Mesenchymal stem cell (in vitro differentiated cells and primary cell): ENCODE data around the gene POU5F1.
"Not testable (repeated sequence)": the region's sequence is repeated elsewhere in the genome, so short reads cannot be mapped to it uniquely, and the experiment has no call there.

Experiments used
- DNase-seq: peaks from one replicate; pipeline ENCODE4 v3.0.0-alpha.2; 2013
- H2AFZ ChIP-seq: one replicate; pipeline ENCODE4 v1.6.1; 2013; ENCODE audit warnings: low read depth, mild to moderate bottlenecking, control low read depth, inconsistent platforms, low read length, moderate library complexity
- H2AK5ac ChIP-seq: 2 replicates; pipeline ENCODE4 v1.6.1; 2013; ENCODE audit warnings: low read length, moderate library complexity, mild to moderate bottlenecking, inconsistent platforms; ENCODE audit not compliant: severe bottlenecking
- H2BK120ac ChIP-seq: one replicate; pipeline ENCODE4 v1.6.1; 2013; ENCODE audit warnings: low read depth, mild to moderate bottlenecking, inconsistent platforms, low read length, moderate library complexity
- H2BK12ac ChIP-seq, 2 experiments: one replicate each; pipeline ENCODE4 v1.6.1; 2013; ENCODE audit warnings: inconsistent platforms in 2 of 2, low read length in 2 of 2, mild to moderate bottlenecking in 2 of 2, moderate library complexity in 2 of 2, control low read depth in 1 of 2
- H2BK15ac ChIP-seq: one replicate; pipeline ENCODE4 v1.6.1; 2013; ENCODE audit warnings: mild to moderate bottlenecking, low read depth, inconsistent platforms; ENCODE audit not compliant: poor library complexity, severe bottlenecking
- H2BK5ac ChIP-seq: 2 replicates; pipeline ENCODE4 v1.6.1; 2013; ENCODE audit warnings: low read depth, mild to moderate bottlenecking, low read length, control low read depth, inconsistent platforms; ENCODE audit not compliant: poor library complexity, severe bottlenecking
- H3K14ac ChIP-seq, 2 experiments: one replicate each; pipeline ENCODE4 v1.6.1; 2013; ENCODE audit warnings: inconsistent platforms in 2 of 2, low read length in 2 of 2, control low read depth in 1 of 2, mild to moderate bottlenecking in 1 of 2, moderate library complexity in 1 of 2
- H3K18ac ChIP-seq, 2 experiments: one replicate each; pipeline ENCODE4 v1.6.1; 2013; ENCODE audit warnings: inconsistent platforms in 2 of 2, low read length in 2 of 2, control low read depth in 1 of 2, low read depth in 1 of 2, mild to moderate bottlenecking in 1 of 2
- H3K23ac ChIP-seq, 2 experiments: one replicate each; pipeline ENCODE4 v1.6.1; 2013; ENCODE audit warnings: inconsistent platforms in 2 of 2, low read length in 2 of 2, mild to moderate bottlenecking in 2 of 2, moderate library complexity in 2 of 2, control low read depth in 1 of 2
- H3K27ac ChIP-seq: 2 replicates; pipeline ENCODE4 v1.5.1; 2013; ENCODE audit warnings: mild to moderate bottlenecking, moderate library complexity, low read length, control low read depth, inconsistent platforms; ENCODE audit not compliant: poor library complexity, severe bottlenecking
- H3K27me3 ChIP-seq, 2 experiments: 2 replicates each; pipeline versions ENCODE4 v1.6.1 to v1.7.0; 2013; ENCODE audit warnings: low read length in 2 of 2, mild to moderate bottlenecking in 2 of 2, moderate library complexity in 2 of 2, control low read depth in 1 of 2, inconsistent platforms in 1 of 2; ENCODE audit not compliant: control insufficient read depth in 1 of 2, insufficient read depth in 1 of 2
- H3K36me3 ChIP-seq, 2 experiments: 2 replicates each; pipeline versions ENCODE4 v1.6.1 to v1.7.0; 2013; ENCODE audit warnings: low read length in 2 of 2, control low read depth in 1 of 2, inconsistent platforms in 1 of 2, low read depth in 1 of 2, mild to moderate bottlenecking in 1 of 2; ENCODE audit not compliant: insufficient read depth in 2 of 2, control insufficient read depth in 1 of 2
- H3K4ac ChIP-seq, 2 experiments: one replicate each; pipeline ENCODE4 v1.6.1; 2013; ENCODE audit warnings: inconsistent platforms in 2 of 2, low read length in 2 of 2, mild to moderate bottlenecking in 2 of 2, moderate library complexity in 2 of 2, control low read depth in 1 of 2, low read depth in 1 of 2
- H3K4me1 ChIP-seq: 2 replicates; pipeline ENCODE4 v1.6.1; 2013; ENCODE audit warnings: low read depth, low read length, control low read depth; ENCODE audit not compliant: control insufficient read depth, insufficient read depth
- H3K4me2 ChIP-seq: 2 replicates; pipeline ENCODE4 v1.6.1; 2013; ENCODE audit warnings: low read length, mild to moderate bottlenecking, inconsistent platforms; ENCODE audit not compliant: poor library complexity, severe bottlenecking
- H3K4me3 ChIP-seq, 2 experiments: 2 replicates each; pipeline versions ENCODE4 v1.5.1 to v1.7.0; 2013; ENCODE audit warnings: low read length in 2 of 2, mild to moderate bottlenecking in 2 of 2, control low read depth in 1 of 2, low read depth in 1 of 2; ENCODE audit not compliant: insufficient read depth in 1 of 2
- H3K79me1 ChIP-seq: replicated peaks from 2 replicates; pipeline ENCODE4 v1.6.1; 2013; ENCODE audit warnings: mild to moderate bottlenecking, control low read depth, low read length, inconsistent platforms; ENCODE audit not compliant: poor library complexity, severe bottlenecking
- H3K9ac ChIP-seq: 2 replicates; pipeline ENCODE4 v1.7.0; 2013; ENCODE audit warnings: mild to moderate bottlenecking, low read length, moderate library complexity
- H3K9me3 ChIP-seq: 2 replicates; pipeline ENCODE4 v1.7.0; 2013; ENCODE audit warnings: mild to moderate bottlenecking, low read length; ENCODE audit not compliant: control insufficient read depth
- H4K8ac ChIP-seq: one replicate; pipeline ENCODE4 v1.6.1; 2013; ENCODE audit warnings: inconsistent platforms, mild to moderate bottlenecking, low read length, moderate library complexity
- H4K91ac ChIP-seq: one replicate; pipeline ENCODE4 v1.6.1; 2013; ENCODE audit warnings: mild to moderate bottlenecking, low read length, inconsistent platforms
- WGBS: methylation state at CpG from one replicate; pipeline ENCODE4 v1.1.7; 2013; ENCODE audit warnings: mixed read lengths; 5-methylcytosine and 5-hydroxymethylcytosine counted together

POU5F1 gene

GRCh38 chr6:31183859-31184258 is 13.4 kb upstream of the POU5F1 start:
- not testable (repeated sequence) for H4K91ac ChIP-seq, H3K18ac ChIP-seq, H4K8ac ChIP-seq, H3K4me1 ChIP-seq, H3K9ac ChIP-seq, H3K9me3 ChIP-seq, H3K27ac ChIP-seq, H2BK12ac ChIP-seq, H2AK5ac ChIP-seq, H3K4ac ChIP-seq, H2BK5ac ChIP-seq, H3K4me3 ChIP-seq, H2BK15ac ChIP-seq, H2BK120ac ChIP-seq, DNase-seq, H3K14ac ChIP-seq, H3K23ac ChIP-seq, H3K27me3 ChIP-seq, H2AFZ ChIP-seq
- peak overlapping the region; percentile 45 for H3K4me2 ChIP-seq
- peaks cover 16% of the 10 kb centered on the region for H3K79me1 ChIP-seq
- H3K36me3 ChIP-seq, result peaks cover 0 to 17% of the 10 kb centered on the region in 2 experiments
- 67% methylated on average over 5 of the region's 6 CpGs for WGBS

- 71% methylated on average over 1 of the region's 2 CpGs for WGBS
These were observed 12.8 kb upstream of the POU5F1 start for GRCh38 chr6:31183287-31183686.

GRCh38 chr6:31180500-31180899 is 10.0 kb upstream of the POU5F1 start:
- Histone ChIP-seq H3K27me3 (no peaks in the 10 kb centered on the region), H3K14ac (no peak overlapping the region), H3K9ac (peak overlapping the region; percentile 77), H3K36me3 (peaks cover 0 to 28% of the 10 kb centered on the region in 2 experiments), H2AK5ac (no peak overlapping the region), H3K4me2 (no peak overlapping the region), H3K4me1 (peaks cover 8% of the 10 kb centered on the region), H2BK5ac (no peak overlapping the region), H3K9me3 (no peaks in the 10 kb centered on the region), H3K18ac (no peak overlapping the region), H2BK12ac (no peak overlapping the region), H4K91ac (peak overlapping the region; percentile 39), H3K23ac (no peak overlapping the region), H2BK15ac (no peak overlapping the region), H2AFZ (no peak overlapping the region), H3K4ac (no peak overlapping the region), H2BK120ac (no peak overlapping the region), H3K79me1 (peaks cover 18% of the 10 kb centered on the region), H3K4me3 (peak overlapping the region in 1 of 2 experiments; percentile 79), H3K27ac (no peak overlapping the region), H4K8ac (peak overlapping the region; percentile 41)
- DNase-seq, result no peak
- WGBS, result 92% methylated on average over 26 of the region's 26 CpGs

More at GRCh38 chr6:31183287-31183686, 12.8 kb upstream of the POU5F1 start:
- not testable (repeated sequence) for H2BK15ac ChIP-seq, H3K4me2 ChIP-seq, H3K23ac ChIP-seq, H3K4me3 ChIP-seq, H2BK120ac ChIP-seq, H3K14ac ChIP-seq, H3K9me3 ChIP-seq, H4K8ac ChIP-seq, H2AFZ ChIP-seq, H2AK5ac ChIP-seq, H3K4me1 ChIP-seq, H3K27ac ChIP-seq, H3K9ac ChIP-seq, H3K4ac ChIP-seq, H3K18ac ChIP-seq, DNase-seq, H2BK5ac ChIP-seq, H3K27me3 ChIP-seq, H4K91ac ChIP-seq, H2BK12ac ChIP-seq
- peaks cover 16% of the 10 kb centered on the region for H3K79me1 ChIP-seq
- peaks cover 0 to 18% of the 10 kb centered on the region in 2 experiments for H3K36me3 ChIP-seq

GRCh38 chr6:31179896-31180295 is 9.4 kb upstream of the POU5F1 start:
- H3K79me1 ChIP-seq, result peaks cover 23% of the 10 kb centered on the region
- H4K8ac ChIP-seq, result no peak overlapping the region
- peak overlapping the region in 1 of 2 experiments; percentile 79 for H3K4me3 ChIP-seq
- no peak overlapping the region for H3K23ac ChIP-seq
- H3K4me1 ChIP-seq, result peaks cover 8% of the 10 kb centered on the region
- H3K14ac ChIP-seq, result no peak overlapping the region
- H3K4me2 ChIP-seq, result no peak overlapping the region
- 97% methylated on average over 8 of the region's 8 CpGs for WGBS
- H2BK12ac ChIP-seq, result no peak overlapping the region
- H3K27me3 ChIP-seq, result no peaks in the 10 kb centered on the region
- no peak overlapping the region for H2BK5ac ChIP-seq
- peaks cover 0 to 34% of the 10 kb centered on the region in 2 experiments for H3K36me3 ChIP-seq
- H2AK5ac ChIP-seq, result no peak overlapping the region
- H4K91ac ChIP-seq, result no peak overlapping the region
- H2BK15ac ChIP-seq, result no peak overlapping the region
- H3K4ac ChIP-seq, result no peak overlapping the region
- H2AFZ ChIP-seq, result no peak overlapping the region
- no peaks in the 10 kb centered on the region for H3K9me3 ChIP-seq
- H2BK120ac ChIP-seq, result no peak overlapping the region
- DNase-seq, result no peak
- no peak overlapping the region for H3K18ac ChIP-seq
- no peak overlapping the region for H3K27ac ChIP-seq
- peak overlapping the region; percentile 77 for H3K9ac ChIP-seq
